ENCODE results near the gene SYNC. TPM values are rescaled to one million over a fixed set of nuclear protein-coding genes. Genes with fewer than 3 reads are reported as not detected.

Gene SYNC
- total RNA-seq, 1 experiment from 2014 or later, result 6.6 TPM

- no peaks in the 10 kb centered on the region for H3K9me2 ChIP-seq (replicated peaks; ENCODE audit: low read length)
- H3K79me2 ChIP-seq (ENCODE audit: low read length), result no peaks in the 10 kb centered on the region
- no peak overlapping the region for H3K4me2 ChIP-seq (ENCODE audit: low read length)
- H3K4me3 ChIP-seq (ENCODE audit: low read length), result no peak overlapping the region
- intact Hi-C loops (cut with micrococcal nuclease), result no loop called here
- ChIA-PET POLR2A (ENCODE audit: unreplicated experiment) (no interaction called here), CTCF (no interaction called here)
- no peak overlapping the region for H3K27ac ChIP-seq (ENCODE audit: low read length)
- no peaks in the 10 kb centered on the region for H4K20me1 ChIP-seq (ENCODE audit: low read length)
- peaks cover 18% of the 10 kb centered on the region for H3K4me1 ChIP-seq (ENCODE audit: insufficient read depth, low read length)
- no peak for ATAC-seq
- no peaks in the 10 kb centered on the region for H3K27me3 ChIP-seq (ENCODE audit: low read length)
- TF ChIP-seq EZH2 (IDR thresholded peaks at IDR 0.05; ENCODE audit: low read length, unreplicated experiment) (no peak), CTCF (conservative IDR thresholded peaks at IDR 0.05; ENCODE audit: low read depth, low read length) (no peak), EZH2phosphoT487 (IDR thresholded peaks at IDR 0.05; ENCODE audit: borderline replicate concordance, low read length) (no peak)
- no TSS peak for BruUV-seq (replicated peaks)
- no peak for DNase-seq
- H3K9ac ChIP-seq (ENCODE audit: low read length), result no peak overlapping the region
- H3F3A ChIP-seq (ENCODE audit: low read length, unreplicated experiment), result no peaks in the 10 kb centered on the region
- no peaks in the 10 kb centered on the region for H3K36me3 ChIP-seq (ENCODE audit: low read depth, low read length)
- no peak overlapping the region for H2AFZ ChIP-seq (ENCODE audit: low read length)
- no peaks in the 10 kb centered on the region for H3K9me3 ChIP-seq (ENCODE audit: low read length)
Observed at GRCh38 chr1:32705516-32705915, 2.9 kb upstream of the SYNC start.

- Histone ChIP-seq H3K4me1 (ENCODE audit: insufficient read depth, low read length) (peaks cover 18% of the 10 kb centered on the region), H3K36me3 (ENCODE audit: low read depth, low read length) (no peaks in the 10 kb centered on the region), H3K4me2 (ENCODE audit: low read length) (peak overlapping the region; percentile 100), H2AFZ (ENCODE audit: low read length) (peak overlapping the region; percentile 100), H4K20me1 (ENCODE audit: low read length) (no peaks in the 10 kb centered on the region), H3K27ac (ENCODE audit: low read length) (peak overlapping the region; percentile 46), H3F3A (ENCODE audit: low read length, unreplicated experiment) (no peaks in the 10 kb centered on the region), H3K4me3 (ENCODE audit: low read length) (peak overlapping the region; percentile 92), H3K9me3 (ENCODE audit: low read length) (no peaks in the 10 kb centered on the region), H3K79me2 (ENCODE audit: low read length) (no peaks in the 10 kb centered on the region), H3K9me2 (replicated peaks; ENCODE audit: low read length) (no peaks in the 10 kb centered on the region), H3K9ac (ENCODE audit: low read length) (peak overlapping the region; percentile 78), H3K27me3 (ENCODE audit: low read length) (no peaks in the 10 kb centered on the region)
- ATAC-seq, result peak; percentile 29
- POLR2A ChIA-PET (ENCODE audit: unreplicated experiment), result interaction anchor here (0.5 kb wide), 1 partner anchor 65 kb away, joined by 6 read pairs; no protein-coding TSS in a partner anchor
- peak; percentile 60 for DNase-seq
- CTCF ChIA-PET, result no interaction called here
- intact Hi-C loops (cut with micrococcal nuclease), result no loop called here
- TF ChIP-seq EZH2phosphoT487 (IDR thresholded peaks at IDR 0.05; ENCODE audit: borderline replicate concordance, low read length) (no peak), EZH2 (IDR thresholded peaks at IDR 0.05; ENCODE audit: low read length, unreplicated experiment) (no peak), CTCF (conservative IDR thresholded peaks at IDR 0.05; ENCODE audit: low read depth, low read length) (no peak)
- BruUV-seq (replicated peaks), result TSS peak; percentile 78
Observed at GRCh38 chr1:32703479-32704291, 1.1 kb upstream of the SYNC start.

All from PC-3 (cell line).